Sciatic nerve (tissue), 2 donors: ENCODE measurements around the gene SNAPC2. TPM values are rescaled to one million over a fixed set of nuclear protein-coding genes. Genes with fewer than 3 reads are reported as not detected.
"Not testable (repeated sequence)": the region's sequence is repeated elsewhere in the genome, so short reads cannot be mapped to it uniquely, and the experiment has no call there.

Experiments
- ATAC-seq: fragments of 200-7000 bp; cut with Tn5 transposase; one replicate; pipeline ENCODE4 v1.9.1; 2020; ENCODE audit warnings: mild to moderate bottlenecking, moderate library complexity
- DNase-seq: peaks from one replicate; pipeline ENCODE4 v3.0.0-alpha.2; 2020; ENCODE audit warnings: low spot score
- intact Hi-C: fragments of 100-400 bp; cut with DNase I; formaldehyde crosslinking; loops from one replicate; pipeline ENCODE4 v1.14.2; 2022
- total RNA-seq: library from RNA; stranded (reverse); fragmentation: NEBNext Ultra II Directional; extraction: Animal tissue kit (Norgen Biotek cat#: 25700); gene quantifications from one replicate; pipeline ENCODE4 v1.2.1, GENCODE V29; 2021
- donor health status: DM: no; HTN: no; CAD: no.
- donor health status: DM: no; HTN: no; CAD: no.

The SNAPC2 gene
- total RNA-seq, 1 donor from 2014 or later, result 14.9 TPM

- ATAC-seq (no peak), DNase-seq (no peak)
- intact Hi-C loops, result loop anchor here (10.0 kb wide), 1 partner anchor 302 kb away; no protein-coding TSS in a partner anchor
These were observed 32.9 kb downstream of the SNAPC2 start for GRCh38 chr19:7953060-7953459.

GRCh38 chr19:7953576-7953975, 33.4 kb downstream of the SNAPC2 start:
- intact Hi-C loops, result loop anchor here (10.0 kb wide), 1 partner anchor 301 kb away; no protein-coding TSS in a partner anchor
- DNase-seq (no peak), ATAC-seq (no peak)

GRCh38 chr19:7955696-7956095, 35.6 kb downstream of the SNAPC2 start:
- intact Hi-C loops, result loop anchor here (10.0 kb wide), 1 partner anchor 299 kb away; no protein-coding TSS in a partner anchor
- DNase-seq, result no peak
- no peak for ATAC-seq

GRCh38 chr19:7959211-7959610, 39.1 kb downstream of the SNAPC2 start:
- ATAC-seq (no peak), DNase-seq (no peak)
- intact Hi-C loops, result loop anchor here (10.0 kb wide), 1 partner anchor 296 kb away; no protein-coding TSS in a partner anchor

GRCh38 chr19:7961082-7961481, 40.9 kb downstream of the SNAPC2 start:
- DNase-seq, intact Hi-C loops, ATAC-seq: not testable (repeated sequence)

- DNase-seq, result no peak
- no peak for ATAC-seq
- intact Hi-C loops, result no loop called here
These were observed 41.9 kb downstream of the SNAPC2 start for GRCh38 chr19:7961920-7962626.

GRCh38 chr19:7962644-7963268, 42.6 kb downstream of the SNAPC2 start:
- no peak for DNase-seq
- intact Hi-C loops, result no loop called here
- no peak for ATAC-seq

GRCh38 chr19:7963566-7963965, 43.4 kb downstream of the SNAPC2 start:
- no peak for ATAC-seq
- intact Hi-C loops, result no loop called here
- DNase-seq, result no peak

GRCh38 chr19:7965259-7965841, 45.2 kb downstream of the SNAPC2 start:
- intact Hi-C loops, result no loop called here
- ATAC-seq (no peak), DNase-seq (no peak)

GRCh38 chr19:7965921-7966665, 46.0 kb downstream of the SNAPC2 start:
- intact Hi-C loops, result no loop called here
- DNase-seq (no peak), ATAC-seq (no peak)

GRCh38 chr19:7968008-7968795, 48.1 kb downstream of the SNAPC2 start:
- DNase-seq (no peak), ATAC-seq (peak; percentile 27)
- intact Hi-C loops, result no loop called here

GRCh38 chr19:7968796-7969554, 48.8 kb downstream of the SNAPC2 start:
- no peak for DNase-seq
- ATAC-seq, result peak; percentile 43
- intact Hi-C loops, result no loop called here

- DNase-seq (no peak), ATAC-seq (no peak)
- intact Hi-C loops, result no loop called here
These were observed 49.4 kb downstream of the SNAPC2 start for GRCh38 chr19:7969555-7969939.

GRCh38 chr19:7970716-7971448, 50.7 kb downstream of the SNAPC2 start:
- intact Hi-C loops, result no loop called here
- DNase-seq (no peak), ATAC-seq (no peak)

- ATAC-seq (no peak), DNase-seq (no peak)
- intact Hi-C loops, result no loop called here
These were observed 51.7 kb downstream of the SNAPC2 start for GRCh38 chr19:7971553-7972520.
